ENCODE measurements around the gene ADK.
"Not testable (repeated sequence)": the region's sequence is repeated elsewhere in the genome, so short reads cannot be mapped to it uniquely, and the experiment has no call there.

The ADK gene

GRCh38 chr10:74139981-74140380, 11.0 kb upstream of the ADK start:
- Histone ChIP-seq H3K27me3 (ENCODE audit: control insufficient read depth in 2 of 2, insufficient read depth in 2 of 2, low read length in 2 of 2) (no peaks in the 10 kb centered on the region), H3K4me1 (ENCODE audit: control insufficient read depth in 2 of 2, insufficient read depth in 2 of 2, low read length in 2 of 2) (no peaks in the 10 kb centered on the region), H3K4me3 (ENCODE audit: low read length in 2 of 2) (no peak overlapping the region), H3K36me3 (ENCODE audit: control insufficient read depth in 2 of 2, insufficient read depth in 2 of 2, low read length in 2 of 2) (peaks cover 23 to 26% of the 10 kb centered on the region in 2 donors), H3K9ac (ENCODE audit: low read depth in 1 of 2, low read length in 2 of 2) (no peak overlapping the region), H3K27ac (ENCODE audit: low read depth in 2 of 2, low read length in 2 of 2) (no peak overlapping the region), H3K9me3 (ENCODE audit: control insufficient read depth in 2 of 2, low read length in 2 of 2) (no peaks in the 10 kb centered on the region)

GRCh38 chr10:74140553-74140952, 10.5 kb upstream of the ADK start:
- Histone ChIP-seq H3K4me3 (ENCODE audit: low read length in 2 of 2) (no peak overlapping the region), H3K36me3 (ENCODE audit: control insufficient read depth in 2 of 2, insufficient read depth in 2 of 2, low read length in 2 of 2) (peaks cover 23 to 24% of the 10 kb centered on the region in 2 donors), H3K9ac (ENCODE audit: low read depth in 1 of 2, low read length in 2 of 2) (no peak overlapping the region), H3K27ac (ENCODE audit: low read depth in 2 of 2, low read length in 2 of 2) (no peak overlapping the region), H3K9me3 (ENCODE audit: control insufficient read depth in 2 of 2, low read length in 2 of 2) (no peaks in the 10 kb centered on the region), H3K4me1 (ENCODE audit: control insufficient read depth in 2 of 2, insufficient read depth in 2 of 2, low read length in 2 of 2) (no peaks in the 10 kb centered on the region), H3K27me3 (ENCODE audit: control insufficient read depth in 2 of 2, insufficient read depth in 2 of 2, low read length in 2 of 2) (no peaks in the 10 kb centered on the region)

- no peak overlapping the region for H3K9ac ChIP-seq (ENCODE audit: low read depth in 1 of 2, low read length in 2 of 2)
- H3K27ac ChIP-seq (ENCODE audit: low read depth in 2 of 2, low read length in 2 of 2) = no peak overlapping the region
- peaks cover 0 to 5% of the 10 kb centered on the region in 2 donors for H3K36me3 ChIP-seq (ENCODE audit: control insufficient read depth in 2 of 2, insufficient read depth in 2 of 2, low read length in 2 of 2)
These were observed 5.9 kb upstream of the ADK start for GRCh38 chr10:74145133-74145532.

GRCh38 chr10:74146980-74147379, 4.0 kb upstream of the ADK start:
- H3K27me3 ChIP-seq (ENCODE audit: control insufficient read depth in 2 of 2, insufficient read depth in 2 of 2, low read length in 2 of 2); H3K27ac ChIP-seq (ENCODE audit: low read depth in 2 of 2, low read length in 2 of 2); H3K9me3 ChIP-seq (ENCODE audit: control insufficient read depth in 2 of 2, low read length in 2 of 2); H3K36me3 ChIP-seq (ENCODE audit: control insufficient read depth in 2 of 2, insufficient read depth in 2 of 2, low read length in 2 of 2); H3K4me3 ChIP-seq (ENCODE audit: low read length in 2 of 2); H3K9ac ChIP-seq (ENCODE audit: low read depth in 1 of 2, low read length in 2 of 2): not testable (repeated sequence)
- peaks cover 2 to 15% of the 10 kb centered on the region in 2 donors for H3K4me1 ChIP-seq (ENCODE audit: control insufficient read depth in 2 of 2, insufficient read depth in 2 of 2, low read length in 2 of 2)

More at GRCh38 chr10:74145133-74145532, 5.9 kb upstream of the ADK start:
- H3K4me3 ChIP-seq (ENCODE audit: low read length in 2 of 2) = no peak overlapping the region
- no peaks in the 10 kb centered on the region for H3K27me3 ChIP-seq (ENCODE audit: control insufficient read depth in 2 of 2, insufficient read depth in 2 of 2, low read length in 2 of 2)
- H3K9me3 ChIP-seq (ENCODE audit: control insufficient read depth in 2 of 2, low read length in 2 of 2) = no peaks in the 10 kb centered on the region
- peaks cover 2 to 7% of the 10 kb centered on the region in 2 donors for H3K4me1 ChIP-seq (ENCODE audit: control insufficient read depth in 2 of 2, insufficient read depth in 2 of 2, low read length in 2 of 2)

GRCh38 chr10:74150204-74150989, 624 bp upstream of the ADK start, which contains the start of gene AP3M1:
TSS of gene AP3M1 (minus strand) at chr10:74150828. CDS start at chr10:74138379, 12,449 bp downstream.
- H3K27me3 ChIP-seq (ENCODE audit: control insufficient read depth in 2 of 2, insufficient read depth in 2 of 2, low read length in 2 of 2) = no peaks in the 10 kb centered on the region
- H3K36me3 ChIP-seq (ENCODE audit: control insufficient read depth in 2 of 2, insufficient read depth in 2 of 2, low read length in 2 of 2) = peaks cover 0 to 5% of the 10 kb centered on the region in 2 donors
- peaks cover 6 to 19% of the 10 kb centered on the region in 2 donors for H3K4me1 ChIP-seq (ENCODE audit: control insufficient read depth in 2 of 2, insufficient read depth in 2 of 2, low read length in 2 of 2)
- no peaks in the 10 kb centered on the region for H3K9me3 ChIP-seq (ENCODE audit: control insufficient read depth in 2 of 2, low read length in 2 of 2)
- H3K4me3 ChIP-seq (ENCODE audit: low read length in 2 of 2) = peak within 1 kb of the TSS; percentile 94 to 98
- H3K9ac ChIP-seq (ENCODE audit: low read depth in 1 of 2, low read length in 2 of 2) = peak within 1 kb of the TSS; percentile 90 to 93
- peak within 1 kb of the TSS; percentile 86 to 94 for H3K27ac ChIP-seq (ENCODE audit: low read depth in 2 of 2, low read length in 2 of 2)

GRCh38 chr10:74151879-74152722, 1.1 kb downstream of the ADK start:
- H3K27ac ChIP-seq (ENCODE audit: low read depth in 2 of 2, low read length in 2 of 2) = peak overlapping the region; percentile 86 to 94
- H3K9me3 ChIP-seq (ENCODE audit: control insufficient read depth in 2 of 2, low read length in 2 of 2) = no peaks in the 10 kb centered on the region
- no peaks in the 10 kb centered on the region for H3K27me3 ChIP-seq (ENCODE audit: control insufficient read depth in 2 of 2, insufficient read depth in 2 of 2, low read length in 2 of 2)
- H3K9ac ChIP-seq (ENCODE audit: low read depth in 1 of 2, low read length in 2 of 2) = peak overlapping the region; percentile 90 to 93
- peak overlapping the region; percentile 94 to 98 for H3K4me3 ChIP-seq (ENCODE audit: low read length in 2 of 2)
- H3K36me3 ChIP-seq (ENCODE audit: control insufficient read depth in 2 of 2, insufficient read depth in 2 of 2, low read length in 2 of 2) = no peaks in the 10 kb centered on the region
- peaks cover 6 to 19% of the 10 kb centered on the region in 2 donors for H3K4me1 ChIP-seq (ENCODE audit: control insufficient read depth in 2 of 2, insufficient read depth in 2 of 2, low read length in 2 of 2)

- no peak overlapping the region for H3K4me3 ChIP-seq (ENCODE audit: low read length in 2 of 2)
- no peak overlapping the region for H3K9ac ChIP-seq (ENCODE audit: low read depth in 1 of 2, low read length in 2 of 2)
- H3K9me3 ChIP-seq (ENCODE audit: control insufficient read depth in 2 of 2, low read length in 2 of 2) = no peaks in the 10 kb centered on the region
- no peaks in the 10 kb centered on the region for H3K27me3 ChIP-seq (ENCODE audit: control insufficient read depth in 2 of 2, insufficient read depth in 2 of 2, low read length in 2 of 2)
- H3K36me3 ChIP-seq (ENCODE audit: control insufficient read depth in 2 of 2, insufficient read depth in 2 of 2, low read length in 2 of 2) = no peaks in the 10 kb centered on the region
- H3K4me1 ChIP-seq (ENCODE audit: control insufficient read depth in 2 of 2, insufficient read depth in 2 of 2, low read length in 2 of 2) = peaks cover 6 to 19% of the 10 kb centered on the region in 2 donors
- H3K27ac ChIP-seq (ENCODE audit: low read depth in 2 of 2, low read length in 2 of 2) = no peak overlapping the region
These were observed 2.1 kb downstream of the ADK start for GRCh38 chr10:74153123-74153522.

GRCh38 chr10:74153676-74154075, 2.7 kb downstream of the ADK start:
- peaks cover 6 to 19% of the 10 kb centered on the region in 2 donors for H3K4me1 ChIP-seq (ENCODE audit: control insufficient read depth in 2 of 2, insufficient read depth in 2 of 2, low read length in 2 of 2)
- no peak overlapping the region for H3K9ac ChIP-seq (ENCODE audit: low read depth in 1 of 2, low read length in 2 of 2)

GRCh38 chr10:74156919-74157289, 5.9 kb downstream of the ADK start:
- H3K9ac ChIP-seq (ENCODE audit: low read depth in 1 of 2, low read length in 2 of 2) = no peak overlapping the region
- no peak overlapping the region for H3K4me3 ChIP-seq (ENCODE audit: low read length in 2 of 2)
- no peaks in the 10 kb centered on the region for H3K9me3 ChIP-seq (ENCODE audit: control insufficient read depth in 2 of 2, low read length in 2 of 2)
- peaks cover 4 to 5% of the 10 kb centered on the region in 2 donors for H3K4me1 ChIP-seq (ENCODE audit: control insufficient read depth in 2 of 2, insufficient read depth in 2 of 2, low read length in 2 of 2)
- no peak overlapping the region for H3K27ac ChIP-seq (ENCODE audit: low read depth in 2 of 2, low read length in 2 of 2)
- H3K27me3 ChIP-seq (ENCODE audit: control insufficient read depth in 2 of 2, insufficient read depth in 2 of 2, low read length in 2 of 2) = no peaks in the 10 kb centered on the region
- no peaks in the 10 kb centered on the region for H3K36me3 ChIP-seq (ENCODE audit: control insufficient read depth in 2 of 2, insufficient read depth in 2 of 2, low read length in 2 of 2)

More at GRCh38 chr10:74153676-74154075, 2.7 kb downstream of the ADK start:
- Histone ChIP-seq H3K27me3 (ENCODE audit: control insufficient read depth in 2 of 2, insufficient read depth in 2 of 2, low read length in 2 of 2) (no peaks in the 10 kb centered on the region), H3K36me3 (ENCODE audit: control insufficient read depth in 2 of 2, insufficient read depth in 2 of 2, low read length in 2 of 2) (no peaks in the 10 kb centered on the region), H3K27ac (ENCODE audit: low read depth in 2 of 2, low read length in 2 of 2) (no peak overlapping the region), H3K9me3 (ENCODE audit: control insufficient read depth in 2 of 2, low read length in 2 of 2) (no peaks in the 10 kb centered on the region), H3K4me3 (ENCODE audit: low read length in 2 of 2) (no peak overlapping the region)

- no peak overlapping the region for H3K9ac ChIP-seq (ENCODE audit: low read depth in 1 of 2, low read length in 2 of 2)
- no peaks in the 10 kb centered on the region for H3K36me3 ChIP-seq (ENCODE audit: control insufficient read depth in 2 of 2, insufficient read depth in 2 of 2, low read length in 2 of 2)
- no peaks in the 10 kb centered on the region for H3K9me3 ChIP-seq (ENCODE audit: control insufficient read depth in 2 of 2, low read length in 2 of 2)
- peaks cover 0 to 5% of the 10 kb centered on the region in 2 donors for H3K4me1 ChIP-seq (ENCODE audit: control insufficient read depth in 2 of 2, insufficient read depth in 2 of 2, low read length in 2 of 2)
- H3K27ac ChIP-seq (ENCODE audit: low read depth in 2 of 2, low read length in 2 of 2) = no peak overlapping the region
- H3K4me3 ChIP-seq (ENCODE audit: low read length in 2 of 2) = no peak overlapping the region
- no peaks in the 10 kb centered on the region for H3K27me3 ChIP-seq (ENCODE audit: control insufficient read depth in 2 of 2, insufficient read depth in 2 of 2, low read length in 2 of 2)
These were observed 9.0 kb downstream of the ADK start for GRCh38 chr10:74160013-74160412.

Measured in mucosa of rectum (tissue), 2 donors.